HUES6 (cell line): Measurements from ENCODE around the gene ZCCHC3.

ENCODE experiments used
- H3K27ac ChIP-seq: 2 replicates; pipeline ENCODE4 v1.7.0; 2013; ENCODE audit warnings: low read depth, mild to moderate bottlenecking, low read length, inconsistent platforms
- H3K27me3 ChIP-seq: 2 replicates; pipeline ENCODE4 v1.6.1; 2013; ENCODE audit warnings: low read length; ENCODE audit not compliant: control insufficient read depth, insufficient read depth
- H3K36me3 ChIP-seq: 2 replicates; pipeline ENCODE4 v1.6.1; 2013; ENCODE audit warnings: low read length; ENCODE audit not compliant: control insufficient read depth, insufficient read depth
- H3K4me1 ChIP-seq: 2 replicates; pipeline ENCODE4 v1.6.1; 2013; ENCODE audit warnings: low read length; ENCODE audit not compliant: control insufficient read depth, insufficient read depth
- H3K4me3 ChIP-seq: 2 replicates; pipeline ENCODE4 v1.5.1; 2013; ENCODE audit warnings: low read depth, low read length
- H3K9ac ChIP-seq: one replicate; pipeline ENCODE4 v1.6.1; 2013; ENCODE audit warnings: mild to moderate bottlenecking, low read length
- H3K9me3 ChIP-seq: 2 replicates; pipeline ENCODE4 v1.6.1; 2013; ENCODE audit warnings: low read depth, low read length; ENCODE audit not compliant: control insufficient read depth, insufficient read depth

Gene ZCCHC3

DNA sequence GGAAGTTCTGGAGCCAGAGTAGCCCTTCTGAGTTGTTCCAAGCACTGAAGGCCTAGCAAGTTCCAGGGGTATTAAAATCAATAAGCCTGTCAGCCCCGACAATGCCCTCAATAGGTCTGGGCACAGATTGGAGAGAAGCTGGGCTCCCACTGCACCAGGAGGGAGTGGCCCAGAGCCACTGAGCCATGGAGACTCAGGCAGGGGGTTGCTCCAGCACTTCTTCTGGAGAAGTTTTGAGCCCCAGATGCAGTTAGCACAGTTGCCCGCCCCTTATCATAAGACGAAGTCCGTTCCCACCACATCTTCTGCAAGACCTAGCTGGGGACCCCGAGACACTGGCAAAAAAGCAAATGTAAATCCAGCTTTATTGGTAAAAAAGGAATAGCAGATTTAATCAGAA lies 26.9 kb upstream of the ZCCHC3 start:
- H3K27ac ChIP-seq = no peak overlapping the region
- H3K36me3 ChIP-seq = no peaks in the 10 kb centered on the region
- H3K4me3 ChIP-seq = no peak overlapping the region
- peaks cover 24% of the 10 kb centered on the region for H3K27me3 ChIP-seq
- no peaks in the 10 kb centered on the region for H3K4me1 ChIP-seq
- no peaks in the 10 kb centered on the region for H3K9me3 ChIP-seq
- no peak overlapping the region for H3K9ac ChIP-seq

DNA sequence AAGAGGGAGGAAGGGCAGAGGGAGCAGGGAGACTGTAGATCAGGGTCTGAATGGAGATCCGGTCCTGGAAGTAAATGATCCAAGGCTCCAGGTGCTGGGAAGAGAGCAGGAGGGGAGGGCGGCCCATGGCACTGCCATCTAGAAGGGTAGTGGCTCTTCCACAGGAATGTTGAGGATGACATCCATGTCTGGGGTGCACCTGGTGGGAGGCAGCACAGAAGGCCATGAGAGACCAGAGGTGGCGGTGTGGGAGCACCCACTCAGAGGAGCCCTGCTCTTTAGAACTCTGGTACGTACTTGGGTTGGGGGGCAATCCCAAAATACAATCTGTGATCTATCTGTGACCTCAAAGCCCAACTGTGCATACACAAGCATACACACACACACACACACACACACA lies 26.3 kb upstream of the ZCCHC3 start:
- H3K27ac ChIP-seq = no peak overlapping the region
- peaks cover 19% of the 10 kb centered on the region for H3K27me3 ChIP-seq
- H3K9me3 ChIP-seq = no peaks in the 10 kb centered on the region
- peaks cover 5% of the 10 kb centered on the region for H3K36me3 ChIP-seq
- no peak overlapping the region for H3K4me3 ChIP-seq
- no peaks in the 10 kb centered on the region for H3K4me1 ChIP-seq
- no peak overlapping the region for H3K9ac ChIP-seq

DNA sequence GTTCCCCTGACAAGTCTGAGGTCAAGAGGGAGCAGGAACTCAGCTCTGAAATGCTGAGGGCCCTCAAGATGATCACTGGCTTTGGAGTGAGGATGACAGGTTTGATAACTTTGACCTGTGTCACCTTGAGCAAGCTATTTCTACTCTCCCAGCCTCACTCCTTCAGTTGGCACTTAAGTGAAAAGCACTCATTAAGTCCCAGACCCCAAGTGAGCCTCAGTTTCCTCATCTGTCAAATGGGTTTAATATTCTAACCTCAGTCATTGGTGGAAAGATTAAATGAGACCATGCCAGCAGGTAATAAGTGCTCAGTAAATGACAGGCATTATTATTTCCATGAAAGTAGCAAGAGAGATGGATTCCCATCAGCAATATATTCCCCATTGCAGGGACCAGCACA lies 25.8 kb upstream of the ZCCHC3 start:
- Histone ChIP-seq H3K4me1 (no peaks in the 10 kb centered on the region), H3K9ac (no peak overlapping the region), H3K4me3 (no peak overlapping the region), H3K36me3 (peaks cover 10% of the 10 kb centered on the region), H3K27me3 (peaks cover 15% of the 10 kb centered on the region), H3K27ac (no peak overlapping the region), H3K9me3 (no peaks in the 10 kb centered on the region)

DNA sequence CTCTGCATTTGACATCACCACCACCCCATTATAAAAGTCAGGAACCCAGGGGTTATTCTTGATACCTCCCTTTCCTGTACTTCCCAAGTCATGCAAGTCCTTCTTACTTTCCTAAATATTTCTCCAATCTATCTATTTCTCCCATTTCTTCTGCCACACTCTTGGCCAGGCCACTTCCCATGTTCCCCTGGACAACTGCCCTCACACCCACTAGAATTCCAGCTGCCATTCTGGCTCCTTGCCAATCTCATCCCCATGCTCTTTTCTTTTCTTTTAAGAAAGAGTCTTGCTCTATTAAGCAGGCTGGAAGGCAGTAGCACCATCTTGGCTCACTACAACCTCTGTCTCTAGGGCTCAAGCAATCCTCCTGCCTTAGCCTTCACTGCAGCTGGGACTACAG lies 24.7 kb upstream of the ZCCHC3 start:
- no peaks in the 10 kb centered on the region for H3K4me1 ChIP-seq
- H3K27me3 ChIP-seq = 0 out of 2 replicates have a peak, but pooled peaks cover 12% of the 10 kb centered on the region
- no peak overlapping the region for H3K27ac ChIP-seq
- no peaks in the 10 kb centered on the region for H3K9me3 ChIP-seq
- H3K4me3 ChIP-seq = no peak overlapping the region
- no peak overlapping the region for H3K9ac ChIP-seq
- H3K36me3 ChIP-seq = peaks cover 21% of the 10 kb centered on the region

DNA sequence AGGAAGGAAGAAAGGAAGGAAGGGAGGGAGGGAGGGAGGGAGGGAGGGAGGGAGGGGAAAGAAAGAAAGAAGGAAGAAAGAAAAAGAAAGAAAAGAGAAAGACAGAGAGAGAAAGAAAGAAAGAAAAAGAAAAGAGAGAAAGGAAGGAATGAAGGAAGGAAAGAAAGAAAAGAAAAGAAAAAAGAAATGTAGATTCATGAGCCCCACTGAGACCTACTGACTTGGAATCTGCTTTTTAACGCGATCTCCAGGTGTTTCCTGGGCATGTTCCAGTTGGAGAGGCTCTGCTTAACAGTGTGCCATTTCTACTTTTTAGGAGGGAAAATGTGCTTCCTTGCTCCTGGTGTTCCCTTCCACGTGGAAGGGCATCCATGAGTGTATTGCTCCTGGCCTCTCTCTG lies 23.5 kb upstream of the ZCCHC3 start:
- no peak overlapping the region for H3K4me3 ChIP-seq
- H3K4me1 ChIP-seq = no peaks in the 10 kb centered on the region
- H3K9ac ChIP-seq = no peak overlapping the region
- no peaks in the 10 kb centered on the region for H3K9me3 ChIP-seq
- H3K27me3 ChIP-seq = 0 out of 2 replicates have a peak, but pooled peaks cover 4% of the 10 kb centered on the region
- H3K36me3 ChIP-seq = peaks cover 25% of the 10 kb centered on the region
- H3K27ac ChIP-seq = no peak overlapping the region

DNA sequence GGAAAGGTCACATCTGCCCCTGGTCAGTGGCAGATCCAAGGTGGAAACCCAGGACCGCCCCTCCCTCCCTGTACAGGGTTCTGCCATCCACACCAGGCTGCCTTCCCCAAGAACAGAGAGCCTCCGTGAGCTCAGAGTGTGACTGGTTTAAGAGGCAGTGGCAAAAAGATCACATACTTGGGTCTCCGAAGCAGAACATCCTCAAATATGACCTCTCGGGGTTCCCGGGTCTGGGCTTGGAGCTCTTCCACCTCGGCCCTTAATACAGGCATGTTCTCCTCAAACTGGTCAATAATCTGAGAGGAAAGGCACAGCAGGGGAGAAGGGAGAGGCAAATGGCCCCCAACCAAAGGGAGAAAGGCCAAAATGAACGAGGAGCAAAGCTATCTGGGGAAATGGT lies 21.6 kb upstream of the ZCCHC3 start:
- no peak overlapping the region for H3K27ac ChIP-seq
- H3K4me3 ChIP-seq = no peak overlapping the region
- H3K4me1 ChIP-seq = no peaks in the 10 kb centered on the region
- peaks cover 25% of the 10 kb centered on the region for H3K36me3 ChIP-seq
- H3K9ac ChIP-seq = no peak overlapping the region
- H3K27me3 ChIP-seq = no peaks in the 10 kb centered on the region
- no peaks in the 10 kb centered on the region for H3K9me3 ChIP-seq

DNA sequence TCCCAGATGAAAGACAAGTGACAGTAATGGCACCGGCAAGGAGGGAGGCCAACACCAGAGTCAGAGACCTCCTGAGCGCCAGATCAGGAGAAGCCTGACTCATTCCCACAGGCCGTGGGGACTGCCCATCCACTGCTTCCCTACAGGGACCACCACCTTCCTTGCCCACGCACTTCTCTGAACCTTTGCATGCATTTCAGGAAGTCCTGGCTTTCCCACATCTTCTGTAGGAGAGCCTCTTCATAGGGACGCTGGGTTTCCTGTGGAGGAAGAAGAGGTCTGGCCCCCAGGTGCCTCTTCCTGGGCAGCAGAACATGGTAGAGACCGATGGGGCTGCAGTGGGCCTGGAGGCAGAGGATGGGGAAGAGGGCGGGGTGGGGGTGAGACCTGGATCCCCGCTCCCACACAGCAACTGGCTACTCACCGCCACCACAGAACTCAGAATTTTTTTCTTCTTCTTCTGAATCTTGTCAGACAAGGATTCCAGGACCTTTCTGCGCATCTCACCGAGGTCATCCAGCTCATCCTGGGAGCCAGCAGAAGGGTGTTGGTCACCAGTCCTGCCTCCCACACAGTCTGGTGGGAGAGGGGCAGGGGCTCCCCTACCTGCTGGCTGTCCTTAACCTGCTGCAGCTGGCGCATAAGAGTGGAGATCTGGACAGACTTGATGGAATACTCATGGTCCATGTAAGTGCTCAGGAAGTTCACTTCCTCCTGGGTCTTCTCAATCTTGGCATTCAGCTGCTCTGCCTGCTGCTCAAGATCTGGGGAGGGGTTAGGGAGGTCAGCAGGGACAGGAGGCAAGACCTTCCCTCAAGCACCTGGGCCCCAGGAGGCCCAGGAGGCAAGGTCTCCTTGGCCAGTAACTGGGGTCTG lies 20.5 kb upstream of the ZCCHC3 start:
- Histone ChIP-seq H3K4me3 (no peak overlapping the region), H3K9ac (no peak overlapping the region), H3K27ac (no peak overlapping the region), H3K4me1 (no peaks in the 10 kb centered on the region), H3K27me3 (no peaks in the 10 kb centered on the region), H3K9me3 (no peaks in the 10 kb centered on the region), H3K36me3 (peaks cover 25% of the 10 kb centered on the region)

DNA sequence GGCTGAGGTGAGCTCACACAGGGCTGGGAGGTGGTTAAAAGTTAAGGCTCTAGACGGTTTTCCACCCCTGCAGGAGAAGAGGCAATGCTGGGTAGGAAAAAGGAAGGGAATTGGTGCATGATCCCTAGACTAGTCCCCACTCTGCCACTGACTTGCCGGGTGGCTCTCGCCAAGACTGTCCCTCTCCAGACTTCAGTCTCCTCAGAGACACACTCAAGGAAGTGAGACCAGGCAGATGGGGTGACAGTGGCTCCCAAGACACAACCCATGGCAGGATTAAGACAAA lies 19.9 kb upstream of the ZCCHC3 start:
- H3K36me3 ChIP-seq = peaks cover 25% of the 10 kb centered on the region
- no peaks in the 10 kb centered on the region for H3K27me3 ChIP-seq
- no peak overlapping the region for H3K27ac ChIP-seq
- H3K9ac ChIP-seq = no peak overlapping the region
- H3K4me3 ChIP-seq = no peak overlapping the region
- H3K4me1 ChIP-seq = no peaks in the 10 kb centered on the region
- no peaks in the 10 kb centered on the region for H3K9me3 ChIP-seq

DNA sequence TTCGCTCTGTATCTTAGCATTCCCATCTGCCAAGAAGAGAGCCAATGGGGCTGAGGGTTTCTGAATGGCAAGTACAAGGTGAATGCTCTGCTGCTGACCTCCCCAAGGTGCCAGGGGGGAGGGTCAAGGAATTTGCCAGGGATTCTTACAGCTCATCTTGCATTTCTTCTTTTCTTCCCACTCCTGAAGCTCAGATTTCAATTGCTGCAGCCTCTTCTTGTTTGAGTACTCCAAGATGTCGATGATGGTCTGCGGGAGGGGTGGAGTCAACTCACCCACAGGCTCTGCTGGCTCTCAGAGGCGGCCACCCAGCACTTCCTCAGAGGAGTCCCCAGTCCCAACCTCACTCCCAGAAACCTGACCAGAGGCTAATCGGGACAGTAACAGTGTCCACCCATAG lies 19.2 kb upstream of the ZCCHC3 start:
- H3K36me3 ChIP-seq = peaks cover 25% of the 10 kb centered on the region
- no peak overlapping the region for H3K27ac ChIP-seq
- H3K4me3 ChIP-seq = peak overlapping the region; percentile 37; the same call in 1 of the 2 replicates

DNA sequence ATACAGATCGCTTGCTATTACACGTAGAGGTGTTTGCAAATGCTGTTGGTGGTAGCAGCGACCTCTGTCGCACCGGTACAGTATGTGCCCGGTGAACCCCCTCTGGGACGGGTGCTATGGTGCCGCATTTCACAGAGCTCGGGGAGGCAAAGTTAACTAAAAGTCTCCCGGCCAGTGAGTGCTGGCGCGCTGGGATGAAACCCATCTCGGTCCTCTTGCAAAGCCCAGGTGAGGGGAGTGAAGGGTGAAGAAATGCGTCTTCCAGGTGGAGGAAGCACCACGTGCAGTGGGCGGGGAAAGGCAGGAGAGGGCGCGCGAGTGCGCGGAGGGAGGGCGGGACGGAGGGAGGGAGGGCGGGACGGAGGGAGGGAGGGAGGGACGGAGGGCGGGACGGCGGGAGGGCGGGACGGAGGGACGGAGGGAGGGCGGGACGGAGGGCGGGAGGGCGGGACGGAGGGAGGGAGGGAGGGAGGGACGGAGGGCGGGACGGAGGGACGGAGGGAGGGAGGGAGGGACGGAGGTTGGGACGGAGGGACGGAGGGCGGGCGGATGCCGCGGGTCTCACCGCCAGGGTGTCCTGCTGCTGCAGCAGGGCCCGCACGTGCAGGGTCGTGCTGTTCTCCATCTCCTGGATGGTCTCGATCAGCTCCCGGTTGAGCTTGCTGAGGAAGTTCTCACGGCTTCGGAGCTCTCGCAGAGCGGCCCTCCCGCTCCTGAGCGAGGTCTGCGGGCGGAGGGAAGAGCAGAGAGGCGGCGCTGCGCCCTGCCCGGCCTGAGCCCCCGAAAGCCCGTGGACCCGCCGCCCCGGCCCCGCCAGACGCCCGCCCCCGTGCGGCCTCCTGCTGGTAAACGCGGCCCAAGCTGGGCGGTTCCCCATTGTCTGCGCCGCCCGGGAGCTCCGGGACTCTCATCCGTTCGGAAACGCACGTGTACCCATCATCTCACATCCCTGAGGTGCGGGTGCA lies 18.5 kb upstream of the ZCCHC3 start:
- peak overlapping the region; percentile 42; the same call in 1 of the 2 replicates for H3K4me3 ChIP-seq

More for the DNA sequence above, 19.2 kb upstream of the ZCCHC3 start:
- H3K9ac ChIP-seq = no peak overlapping the region
- H3K9me3 ChIP-seq = no peaks in the 10 kb centered on the region
- H3K4me1 ChIP-seq = no peaks in the 10 kb centered on the region
- no peaks in the 10 kb centered on the region for H3K27me3 ChIP-seq

DNA sequence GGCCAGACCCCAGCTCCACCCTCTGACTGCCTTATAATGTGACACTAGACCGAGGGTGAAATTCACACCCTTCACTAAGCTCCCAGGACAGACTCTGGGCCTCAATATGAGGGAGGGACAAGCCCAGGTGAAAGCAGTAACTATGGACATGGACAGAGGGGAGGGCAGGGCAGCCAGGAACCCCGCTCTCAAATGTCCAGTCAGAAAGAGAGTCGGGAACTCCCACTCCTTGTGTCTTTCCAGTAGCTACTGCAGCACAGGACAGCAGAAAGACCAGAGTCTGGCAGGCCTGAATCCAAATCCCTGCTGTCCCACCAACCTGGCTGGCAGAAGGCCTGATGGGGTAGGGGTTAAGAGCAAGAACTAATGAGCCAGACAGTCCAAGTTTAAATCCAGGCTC lies 13.2 kb upstream of the ZCCHC3 start:
- Histone ChIP-seq H3K36me3 (peaks cover 6% of the 10 kb centered on the region), H3K4me1 (no peaks in the 10 kb centered on the region), H3K9me3 (peaks cover 2% of the 10 kb centered on the region; the same call in 1 of the 2 replicates), H3K4me3 (no peak overlapping the region), H3K27ac (no peak overlapping the region), H3K9ac (no peak overlapping the region), H3K27me3 (no peaks in the 10 kb centered on the region)

More for the DNA sequence above, 18.5 kb upstream of the ZCCHC3 start:
- no peaks in the 10 kb centered on the region for H3K9me3 ChIP-seq
- H3K27me3 ChIP-seq = no peaks in the 10 kb centered on the region
- no peak overlapping the region for H3K9ac ChIP-seq
- peaks cover 32% of the 10 kb centered on the region for H3K36me3 ChIP-seq
- no peaks in the 10 kb centered on the region for H3K4me1 ChIP-seq
- no peak overlapping the region for H3K27ac ChIP-seq
